Sigmoid colon (tissue), 4 donors: ENCODE data around the gene TEX261.

Experiments
- CTCF ChIP-seq, 4 experiments: fragments of 450-650 bp in 3 of 4; fragments of 200-600 bp in 1 of 4; IDR thresholded peaks; one replicate each; pipeline ENCODE4 v1.5.1; 2016 to 2019; ENCODE audit warnings: antibody characterized with exemption in 4 of 4, mild to moderate bottlenecking in 3 of 4, moderate library complexity in 2 of 4
- EP300 ChIP-seq, 4 donors: sonication (generic); formaldehyde crosslinking; IDR thresholded peaks; one replicate each; pipeline ENCODE4 v1.6.1; 2017; ENCODE audit warnings: antibody characterized with exemption in 4 of 4
- POLR2A ChIP-seq, 2 donors: fragments of 450-650 bp; IDR thresholded peaks; one replicate each; pipeline ENCODE4 v1.6.1; 2016; ENCODE audit warnings: antibody characterized with exemption in 2 of 2, mild to moderate bottlenecking in 2 of 2, moderate library complexity in 2 of 2
- POLR2AphosphoS5 ChIP-seq, 4 donors: sonication (generic); formaldehyde crosslinking; IDR thresholded peaks; one replicate each; pipeline ENCODE4 v1.6.1; 2017; ENCODE audit warnings: antibody characterized with exemption in 4 of 4

DNA sequence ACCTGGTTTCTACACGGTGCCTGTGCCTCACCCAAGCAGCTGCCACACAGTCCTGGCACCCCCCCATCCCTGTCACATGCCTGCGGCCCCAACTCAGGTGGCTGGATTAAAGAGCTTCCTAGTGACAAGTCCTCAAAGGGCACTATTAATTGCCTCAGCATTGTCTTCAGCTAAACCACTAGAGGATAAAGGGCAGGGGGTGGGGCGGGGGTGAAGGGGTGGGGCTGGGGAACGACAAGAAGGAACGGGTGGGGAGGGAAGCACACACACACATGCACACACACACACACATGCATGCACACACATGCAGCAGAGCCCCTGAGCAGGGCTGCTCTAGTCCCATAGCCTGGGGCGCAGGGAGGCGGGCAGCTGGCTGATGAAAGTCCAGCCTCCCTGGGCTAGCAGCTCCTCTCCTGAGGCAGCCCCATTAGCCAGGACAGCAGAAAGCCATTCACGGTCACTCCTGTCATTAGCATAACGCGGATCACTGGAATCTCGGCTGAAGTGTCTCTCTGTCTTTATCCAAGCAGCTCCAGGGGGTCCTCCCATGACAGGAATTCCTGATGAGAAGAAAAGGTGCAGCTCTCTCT lies 7.4 kb upstream of the TEX261 start:
- no peak for TF ChIP-seq EP300 (IDR thresholded peaks at IDR 0.05)
- TF ChIP-seq POLR2A (IDR thresholded peaks at IDR 0.05) = no peak
- no peak for TF ChIP-seq CTCF (IDR thresholded peaks at IDR 0.05)
- TF ChIP-seq POLR2AphosphoS5 (IDR thresholded peaks at IDR 0.05) = no peak
